ENCODE measurements around the gene SLFN12L. TPM values are rescaled to one million over a fixed set of nuclear protein-coding genes. Genes with fewer than 3 reads are reported as not detected.
"Not testable (repeated sequence)": the region's sequence is repeated elsewhere in the genome, so short reads cannot be mapped to it uniquely, and the experiment has no call there.

The SLFN12L gene
- total RNA-seq, 6 experiments from 2014 or later, result 0.32 to 2.6 (median 0.69) TPM; not detected in 1

- TF ChIP-seq POLR2A (IDR thresholded peaks at IDR 0.05) (no peak), CTCF (IDR thresholded peaks at IDR 0.05) (no peak)
- intact Hi-C loops (cut with DNase I), result no loop called here
- Histone ChIP-seq H3K27ac (peak overlapping the region in 1 of 3 donors; percentile 46), H3K4me1 (peaks cover 0 to 16% (median 6%) of the 10 kb centered on the region in 4 donors), H3K4me3 (peak overlapping the region; percentile 48 to 84 (median 69)), H3K27me3 (no peaks in the 10 kb centered on the region), H3K9me3 (no peaks in the 10 kb centered on the region), H3K36me3 (no peaks in the 10 kb centered on the region)
- ATAC-seq (peak in 3 of 4 donors; percentile 8 to 30 (median 18)), DNase-seq (no peak)
- 19% methylated on average over 12 of the region's 15 CpGs for WGBS (ENCODE audit: insufficient coverage, low coverage, low lambda C conversion rate, missing lambda C conversion rate)
Measured at GRCh38 chr17:35568561-35568960, 31.1 kb upstream of the SLFN12L start.

GRCh38 chr17:35566968-35567367 is 29.5 kb upstream of the SLFN12L start:
- DNase-seq (no peak), ATAC-seq (no peak)
- TF ChIP-seq CTCF (IDR thresholded peaks at IDR 0.05) (no peak), POLR2A (IDR thresholded peaks at IDR 0.05) (no peak)
- Histone ChIP-seq H3K27me3 (no peaks in the 10 kb centered on the region), H3K36me3 (no peaks in the 10 kb centered on the region), H3K27ac (no peak overlapping the region), H3K4me1 (peaks cover 0 to 16% (median 6%) of the 10 kb centered on the region in 4 donors), H3K9me3 (no peaks in the 10 kb centered on the region), H3K4me3 (peak overlapping the region in 2 of 3 donors; percentile 69 to 84)
- intact Hi-C loops (cut with DNase I), result no loop called here
- 64% methylated on average over 9 of the region's 11 CpGs for WGBS (ENCODE audit: insufficient coverage, low coverage, low lambda C conversion rate, missing lambda C conversion rate)

- intact Hi-C loops (cut with DNase I); DNase-seq; H3K36me3 ChIP-seq; H3K4me1 ChIP-seq; ATAC-seq; H3K9me3 ChIP-seq; H3K4me3 ChIP-seq; H3K27me3 ChIP-seq; H3K27ac ChIP-seq: not testable (repeated sequence)
- 81% methylated on average over 14 of the region's 16 CpGs for WGBS (ENCODE audit: insufficient coverage, low coverage, low lambda C conversion rate, missing lambda C conversion rate)
Measured at GRCh38 chr17:35563181-35563580, 25.7 kb upstream of the SLFN12L start.

GRCh38 chr17:35560703-35561102 is 23.2 kb upstream of the SLFN12L start, which contains the start of gene SLFN14:
SLFN14 (minus strand) TSS chr17:35560819; CDS start chr17:35558062, 2,757 bp downstream.
- intact Hi-C loops (cut with DNase I), result no loop called here
- Histone ChIP-seq H3K36me3 (no peaks in the 10 kb centered on the region), H3K4me3 (no peak within 1 kb of the TSS), H3K4me1 (no peaks in the 10 kb centered on the region), H3K9me3 (no peaks in the 10 kb centered on the region), H3K27me3 (no peaks in the 10 kb centered on the region), H3K27ac (no peak within 1 kb of the TSS)
- peak in 3 of 4 donors; percentile 50 to 62 (median 59) for ATAC-seq
- TF ChIP-seq POLR2A (IDR thresholded peaks at IDR 0.05) (no peak), CTCF (IDR thresholded peaks at IDR 0.05) (no peak)
- WGBS (ENCODE audit: insufficient coverage, low coverage, low lambda C conversion rate, missing lambda C conversion rate), result 45% methylated on average over 3 of the region's 3 CpGs
- no peak for DNase-seq

GRCh38 chr17:35559495-35560210 is 22.2 kb upstream of the SLFN12L start:
- Histone ChIP-seq H3K9me3 (no peaks in the 10 kb centered on the region), H3K36me3 (no peaks in the 10 kb centered on the region), H3K4me3 (no peak overlapping the region), H3K27ac (no peak overlapping the region), H3K27me3 (no peaks in the 10 kb centered on the region), H3K4me1 (no peaks in the 10 kb centered on the region)
- WGBS (ENCODE audit: insufficient coverage, low coverage, low lambda C conversion rate, missing lambda C conversion rate), result 29% methylated on average over 2 of the region's 2 CpGs
- TF ChIP-seq POLR2A (IDR thresholded peaks at IDR 0.05) (no peak), CTCF (IDR thresholded peaks at IDR 0.05) (no peak)
- no peak for DNase-seq
- ATAC-seq, result no peak
- intact Hi-C loops (cut with DNase I), result no loop called here
